WTC11 (cell line): ENCODE data around the gene KANSL3.

ENCODE experiments used
- NFATC4 ChIP-seq: fragments of 250-450 bp; sonication (Bioruptor Pico); IDR thresholded peaks from 2 replicates; pipeline ENCODE4 v1.9.0; 2021; ENCODE audit warnings: mild to moderate bottlenecking
- NFE2L1 ChIP-seq: sonication (generic); formaldehyde crosslinking; IDR thresholded peaks from 2 replicates; pipeline ENCODE4 v1.8.1; 2023; ENCODE audit warnings: missing genetic modification reagents
- TF ChIP-seq, protein P1 (sequence below): fragments of 200-600 bp; IDR thresholded peaks from 2 replicates; pipeline ENCODE4 v1.8.0; 2022; ENCODE audit warnings: antibody characterized with exemption
- TF ChIP-seq, protein P2 (sequence below): sonication (generic); formaldehyde crosslinking; IDR thresholded peaks from 2 replicates; pipeline ENCODE4 v1.8.0; 2022; ENCODE audit warnings: mild to moderate bottlenecking, missing genetic modification reagents
- TF ChIP-seq, protein P3 (sequence below): sonication (generic); formaldehyde crosslinking; IDR thresholded peaks from 2 replicates; pipeline ENCODE4 v1.8.0; 2023; ENCODE audit warnings: missing genetic modification reagents, mild to moderate bottlenecking, borderline replicate concordance

DNA sequence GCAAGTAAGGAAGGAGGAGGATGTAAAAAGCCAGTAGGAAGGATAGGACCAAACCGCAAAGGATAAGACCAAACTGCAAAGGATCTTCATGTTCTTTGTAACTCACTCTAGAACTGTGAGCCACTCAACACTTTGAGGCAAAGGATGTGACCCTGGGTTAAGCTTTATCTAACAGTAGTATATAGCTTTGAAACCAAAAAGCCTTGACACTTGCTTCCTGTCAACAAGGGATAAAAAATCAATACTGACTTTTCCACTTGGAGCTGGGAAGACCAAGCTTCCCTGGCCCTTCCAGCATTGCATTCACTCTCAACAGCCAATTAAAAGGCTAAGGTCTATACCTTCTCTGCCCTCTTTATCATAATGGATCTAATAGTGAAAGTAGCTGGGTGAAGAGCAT is 22.0 kb downstream of the KANSL3 start:
- TF ChIP-seq, protein P1, sequence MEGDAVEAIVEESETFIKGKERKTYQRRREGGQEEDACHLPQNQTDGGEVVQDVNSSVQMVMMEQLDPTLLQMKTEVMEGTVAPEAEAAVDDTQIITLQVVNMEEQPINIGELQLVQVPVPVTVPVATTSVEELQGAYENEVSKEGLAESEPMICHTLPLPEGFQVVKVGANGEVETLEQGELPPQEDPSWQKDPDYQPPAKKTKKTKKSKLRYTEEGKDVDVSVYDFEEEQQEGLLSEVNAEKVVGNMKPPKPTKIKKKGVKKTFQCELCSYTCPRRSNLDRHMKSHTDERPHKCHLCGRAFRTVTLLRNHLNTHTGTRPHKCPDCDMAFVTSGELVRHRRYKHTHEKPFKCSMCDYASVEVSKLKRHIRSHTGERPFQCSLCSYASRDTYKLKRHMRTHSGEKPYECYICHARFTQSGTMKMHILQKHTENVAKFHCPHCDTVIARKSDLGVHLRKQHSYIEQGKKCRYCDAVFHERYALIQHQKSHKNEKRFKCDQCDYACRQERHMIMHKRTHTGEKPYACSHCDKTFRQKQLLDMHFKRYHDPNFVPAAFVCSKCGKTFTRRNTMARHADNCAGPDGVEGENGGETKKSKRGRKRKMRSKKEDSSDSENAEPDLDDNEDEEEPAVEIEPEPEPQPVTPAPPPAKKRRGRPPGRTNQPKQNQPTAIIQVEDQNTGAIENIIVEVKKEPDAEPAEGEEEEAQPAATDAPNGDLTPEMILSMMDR = no peak
- TF ChIP-seq NFATC4 (CRISPR knock-in tag) = no peak
- no peak for TF ChIP-seq NFE2L1 (CRISPR knock-in tag)
- TF ChIP-seq, protein P2, sequence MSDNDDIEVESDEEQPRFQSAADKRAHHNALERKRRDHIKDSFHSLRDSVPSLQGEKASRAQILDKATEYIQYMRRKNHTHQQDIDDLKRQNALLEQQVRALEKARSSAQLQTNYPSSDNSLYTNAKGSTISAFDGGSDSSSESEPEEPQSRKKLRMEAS (CRISPR knock-in tag) = no peak
- TF ChIP-seq, protein P3, sequence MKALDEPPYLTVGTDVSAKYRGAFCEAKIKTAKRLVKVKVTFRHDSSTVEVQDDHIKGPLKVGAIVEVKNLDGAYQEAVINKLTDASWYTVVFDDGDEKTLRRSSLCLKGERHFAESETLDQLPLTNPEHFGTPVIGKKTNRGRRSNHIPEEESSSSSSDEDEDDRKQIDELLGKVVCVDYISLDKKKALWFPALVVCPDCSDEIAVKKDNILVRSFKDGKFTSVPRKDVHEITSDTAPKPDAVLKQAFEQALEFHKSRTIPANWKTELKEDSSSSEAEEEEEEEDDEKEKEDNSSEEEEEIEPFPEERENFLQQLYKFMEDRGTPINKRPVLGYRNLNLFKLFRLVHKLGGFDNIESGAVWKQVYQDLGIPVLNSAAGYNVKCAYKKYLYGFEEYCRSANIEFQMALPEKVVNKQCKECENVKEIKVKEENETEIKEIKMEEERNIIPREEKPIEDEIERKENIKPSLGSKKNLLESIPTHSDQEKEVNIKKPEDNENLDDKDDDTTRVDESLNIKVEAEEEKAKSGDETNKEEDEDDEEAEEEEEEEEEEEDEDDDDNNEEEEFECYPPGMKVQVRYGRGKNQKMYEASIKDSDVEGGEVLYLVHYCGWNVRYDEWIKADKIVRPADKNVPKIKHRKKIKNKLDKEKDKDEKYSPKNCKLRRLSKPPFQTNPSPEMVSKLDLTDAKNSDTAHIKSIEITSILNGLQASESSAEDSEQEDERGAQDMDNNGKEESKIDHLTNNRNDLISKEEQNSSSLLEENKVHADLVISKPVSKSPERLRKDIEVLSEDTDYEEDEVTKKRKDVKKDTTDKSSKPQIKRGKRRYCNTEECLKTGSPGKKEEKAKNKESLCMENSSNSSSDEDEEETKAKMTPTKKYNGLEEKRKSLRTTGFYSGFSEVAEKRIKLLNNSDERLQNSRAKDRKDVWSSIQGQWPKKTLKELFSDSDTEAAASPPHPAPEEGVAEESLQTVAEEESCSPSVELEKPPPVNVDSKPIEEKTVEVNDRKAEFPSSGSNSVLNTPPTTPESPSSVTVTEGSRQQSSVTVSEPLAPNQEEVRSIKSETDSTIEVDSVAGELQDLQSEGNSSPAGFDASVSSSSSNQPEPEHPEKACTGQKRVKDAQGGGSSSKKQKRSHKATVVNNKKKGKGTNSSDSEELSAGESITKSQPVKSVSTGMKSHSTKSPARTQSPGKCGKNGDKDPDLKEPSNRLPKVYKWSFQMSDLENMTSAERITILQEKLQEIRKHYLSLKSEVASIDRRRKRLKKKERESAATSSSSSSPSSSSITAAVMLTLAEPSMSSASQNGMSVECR = no peak
